Neuronal stem cell (in vitro differentiated cells): ENCODE measurements around the gene ADARB1.

Source experiments
- DNase-seq: peaks from one replicate; pipeline ENCODE4 v3.0.0-alpha.2; 2013; ENCODE audit warnings: low spot score
- H2AFZ ChIP-seq: one replicate; pipeline ENCODE4 v1.6.1; 2013; ENCODE audit warnings: mild to moderate bottlenecking, low read length, inconsistent platforms
- H2AK5ac ChIP-seq: 2 replicates; pipeline ENCODE4 v1.6.1; 2013; ENCODE audit warnings: low read depth, mild to moderate bottlenecking, inconsistent platforms, low read length, moderate library complexity, mixed read lengths
- H2BK120ac ChIP-seq: 2 replicates; pipeline ENCODE4 v1.6.1; 2013; ENCODE audit warnings: low read depth, mild to moderate bottlenecking, inconsistent platforms, low read length, moderate library complexity, mixed read lengths
- H2BK12ac ChIP-seq: one replicate; pipeline ENCODE4 v1.6.1; 2013; ENCODE audit warnings: low read length, inconsistent platforms
- H2BK15ac ChIP-seq: 2 replicates; pipeline ENCODE4 v1.6.1; 2013; ENCODE audit warnings: mild to moderate bottlenecking, low read length, inconsistent platforms, mixed read lengths
- H2BK5ac ChIP-seq: one replicate; pipeline ENCODE4 v1.6.1; 2013; ENCODE audit warnings: inconsistent platforms, mild to moderate bottlenecking, low read length, moderate library complexity
- H3K14ac ChIP-seq: one replicate; pipeline ENCODE4 v1.6.1; 2013; ENCODE audit warnings: low read length, inconsistent platforms
- H3K18ac ChIP-seq: 2 replicates; pipeline ENCODE4 v1.6.1; 2013; ENCODE audit warnings: low read length, inconsistent platforms
- H3K23ac ChIP-seq: 2 replicates; pipeline ENCODE4 v1.6.1; 2013; ENCODE audit warnings: low read depth, mild to moderate bottlenecking, mixed read lengths, low read length, inconsistent platforms; ENCODE audit not compliant: poor library complexity
- H3K27ac ChIP-seq: replicated peaks from 3 replicates; pipeline ENCODE4 v1.5.1; 2013; ENCODE audit warnings: low read length, inconsistent platforms
- H3K27me3 ChIP-seq, 3 experiments: 2 replicates each; pipeline ENCODE4 v1.6.1; 2013; ENCODE audit warnings: low read length in 3 of 3, mild to moderate bottlenecking in 2 of 3, inconsistent platforms in 1 of 3, low read depth in 1 of 3, mixed read lengths in 1 of 3, moderate library complexity in 1 of 3; ENCODE audit not compliant: control insufficient read depth in 3 of 3, insufficient read depth in 3 of 3
- H3K36me3 ChIP-seq, 2 donors: replicated peaks in 1 of 2; 2 replicates each; pipeline ENCODE4 v1.6.1; 2013; ENCODE audit warnings: low read length in 2 of 2; ENCODE audit not compliant: control insufficient read depth in 2 of 2, insufficient read depth in 2 of 2
- H3K4ac ChIP-seq: 2 replicates; pipeline ENCODE4 v1.6.1; 2013; ENCODE audit warnings: inconsistent platforms, mild to moderate bottlenecking, low read length, moderate library complexity
- H3K4me1 ChIP-seq, 2 donors: 1 replicate in 1 of 2; 2 replicates in 1 of 2; pipeline ENCODE4 v1.6.1; 2013; ENCODE audit warnings: low read length in 2 of 2, low read depth in 1 of 2; ENCODE audit not compliant: control insufficient read depth in 2 of 2, insufficient read depth in 1 of 2
- H3K4me2 ChIP-seq: one replicate; pipeline ENCODE4 v1.6.1; 2013; ENCODE audit warnings: mild to moderate bottlenecking, low read length, inconsistent platforms; ENCODE audit not compliant: insufficient read depth, poor library complexity, severe bottlenecking
- H3K4me3 ChIP-seq, 2 donors: 2 replicates each; pipeline ENCODE4 v1.5.1; 2013; ENCODE audit warnings: low read length in 2 of 2, mild to moderate bottlenecking in 2 of 2, inconsistent platforms in 1 of 2, moderate library complexity in 1 of 2
- H3K79me1 ChIP-seq: one replicate; pipeline ENCODE4 v1.6.1; 2013; ENCODE audit warnings: low read depth, mild to moderate bottlenecking, inconsistent platforms, low read length, moderate library complexity
- H3K9ac ChIP-seq: one replicate; pipeline ENCODE4 v1.6.1; 2013; ENCODE audit warnings: mild to moderate bottlenecking, low read depth, low read length, inconsistent platforms; ENCODE audit not compliant: poor library complexity
- H3K9me3 ChIP-seq, 2 donors: replicated peaks in 1 of 2; 2 replicates each; pipeline versions ENCODE3 to v1.6.1; 2013; ENCODE audit warnings: low read length in 2 of 2, mild to moderate bottlenecking in 2 of 2, inconsistent platforms in 1 of 2, low read depth in 1 of 2, mixed read lengths in 1 of 2, moderate library complexity in 1 of 2; ENCODE audit not compliant: control insufficient read depth in 2 of 2, insufficient read depth in 1 of 2
- H4K8ac ChIP-seq: one replicate; pipeline ENCODE4 v1.6.1; 2013; ENCODE audit warnings: low read depth, mild to moderate bottlenecking, inconsistent platforms, low read length, moderate library complexity
- H4K91ac ChIP-seq: one replicate; pipeline ENCODE4 v1.6.1; 2013; ENCODE audit warnings: low read length, low read depth, mild to moderate bottlenecking, inconsistent platforms; ENCODE audit not compliant: poor library complexity
- WGBS, 2 donors: extraction: QIAGEN DNeasy Blood & Tissue Kit; methylation state at CpG; one replicate each; pipeline ENCODE4 v1.1.7; 2013; ENCODE audit warnings: missing lambda C conversion rate in 2 of 2, mixed read lengths in 1 of 2; ENCODE audit not compliant: insufficient read length in 2 of 2, insufficient replicate concordance in 1 of 2; ENCODE audit errors: extremely low coverage in 2 of 2; 5-methylcytosine and 5-hydroxymethylcytosine counted together

The ADARB1 gene

GRCh38 chr21:45032332-45032731, 42.0 kb upstream of the ADARB1 start:
- Histone ChIP-seq H3K9ac (no peak overlapping the region), H2BK120ac (no peak overlapping the region), H3K9me3 (peaks cover 2 to 10% of the 10 kb centered on the region in 2 donors), H3K4me1 (peaks cover 24 to 29% of the 10 kb centered on the region in 2 donors), H2BK5ac (no peak overlapping the region), H3K14ac (peak overlapping the region; percentile 31), H3K79me1 (no peaks in the 10 kb centered on the region), H3K18ac (peak overlapping the region; percentile 50), H3K27ac (no peak overlapping the region), H2BK12ac (no peak overlapping the region), H3K4ac (no peak overlapping the region), H3K36me3 (no peaks in the 10 kb centered on the region), H3K27me3 (peaks cover 0 to 62% (median 0%) of the 10 kb centered on the region in 3 experiments), H2AK5ac (no peak overlapping the region), H4K8ac (no peak overlapping the region), H3K4me2 (no peak overlapping the region), H4K91ac (no peak overlapping the region), H3K23ac (peak overlapping the region; percentile 52), H3K4me3 (no peak overlapping the region), H2BK15ac (no peak overlapping the region), H2AFZ (no peak overlapping the region)
- no CpG with 5 or more reads among the region's 21 CpGs for WGBS, 2 donors
- DNase-seq = no peak

- peak overlapping the region; percentile 63 for H2BK12ac ChIP-seq
- H2BK120ac ChIP-seq = no peak overlapping the region
- no peak overlapping the region for H3K4me3 ChIP-seq
- peak overlapping the region; percentile 39 for H3K18ac ChIP-seq
- DNase-seq = no peak
- H3K14ac ChIP-seq = peak overlapping the region; percentile 86
- H2BK15ac ChIP-seq = no peak overlapping the region
- no peak overlapping the region for H2AFZ ChIP-seq
- no peak overlapping the region for H2AK5ac ChIP-seq
- H3K9me3 ChIP-seq = peaks cover 2 to 10% of the 10 kb centered on the region in 2 donors
- no peak overlapping the region for H3K23ac ChIP-seq
- no peak overlapping the region for H3K27ac ChIP-seq
- no peaks in the 10 kb centered on the region for H3K36me3 ChIP-seq
- H2BK5ac ChIP-seq = peak overlapping the region; percentile 35
- WGBS, 2 donors = no CpG with 5 or more reads among the region's 35 CpGs
- no peak overlapping the region for H3K9ac ChIP-seq
- no peak overlapping the region for H3K4me2 ChIP-seq
- H4K91ac ChIP-seq = no peak overlapping the region
- peaks cover 24 to 29% of the 10 kb centered on the region in 2 donors for H3K4me1 ChIP-seq
- H3K79me1 ChIP-seq = no peaks in the 10 kb centered on the region
- H4K8ac ChIP-seq = peak overlapping the region; percentile 54
- H3K27me3 ChIP-seq = peaks cover 0 to 61% (median 0%) of the 10 kb centered on the region in 3 experiments
- no peak overlapping the region for H3K4ac ChIP-seq
These were observed 41.2 kb upstream of the ADARB1 start for GRCh38 chr21:45032977-45033710.

GRCh38 chr21:45033791-45034555, 40.4 kb upstream of the ADARB1 start:
- Histone ChIP-seq H3K79me1 (no peaks in the 10 kb centered on the region), H3K27me3 (peaks cover 0 to 61% (median 0%) of the 10 kb centered on the region in 3 experiments), H2BK120ac (no peak overlapping the region), H3K18ac (peak overlapping the region; percentile 82), H4K8ac (no peak overlapping the region), H3K27ac (no peak overlapping the region), H3K23ac (peak overlapping the region; percentile 69), H3K4ac (no peak overlapping the region), H2AFZ (no peak overlapping the region), H4K91ac (no peak overlapping the region), H3K14ac (peak overlapping the region; percentile 97), H2BK12ac (peak overlapping the region; percentile 75), H2AK5ac (peak overlapping the region; percentile 76), H2BK15ac (no peak overlapping the region), H3K9ac (peak overlapping the region; percentile 37), H2BK5ac (peak overlapping the region; percentile 35), H3K36me3 (no peaks in the 10 kb centered on the region), H3K9me3 (peaks cover 2 to 10% of the 10 kb centered on the region in 2 donors), H3K4me2 (no peak overlapping the region), H3K4me3 (no peak overlapping the region), H3K4me1 (peaks cover 24 to 29% of the 10 kb centered on the region in 2 donors)
- no peak for DNase-seq
- WGBS, 2 donors = no CpG with 5 or more reads among the region's 21 CpGs
